Measurements from ENCODE around the gene SPATA20. TPM values are rescaled to one million over a fixed set of nuclear protein-coding genes. Genes with fewer than 3 reads are reported as not detected.

SPATA20 gene
- total and polyA plus RNA-seq, 4 donors = 15.6 to 42.4 (median 19.6) TPM

DNA sequence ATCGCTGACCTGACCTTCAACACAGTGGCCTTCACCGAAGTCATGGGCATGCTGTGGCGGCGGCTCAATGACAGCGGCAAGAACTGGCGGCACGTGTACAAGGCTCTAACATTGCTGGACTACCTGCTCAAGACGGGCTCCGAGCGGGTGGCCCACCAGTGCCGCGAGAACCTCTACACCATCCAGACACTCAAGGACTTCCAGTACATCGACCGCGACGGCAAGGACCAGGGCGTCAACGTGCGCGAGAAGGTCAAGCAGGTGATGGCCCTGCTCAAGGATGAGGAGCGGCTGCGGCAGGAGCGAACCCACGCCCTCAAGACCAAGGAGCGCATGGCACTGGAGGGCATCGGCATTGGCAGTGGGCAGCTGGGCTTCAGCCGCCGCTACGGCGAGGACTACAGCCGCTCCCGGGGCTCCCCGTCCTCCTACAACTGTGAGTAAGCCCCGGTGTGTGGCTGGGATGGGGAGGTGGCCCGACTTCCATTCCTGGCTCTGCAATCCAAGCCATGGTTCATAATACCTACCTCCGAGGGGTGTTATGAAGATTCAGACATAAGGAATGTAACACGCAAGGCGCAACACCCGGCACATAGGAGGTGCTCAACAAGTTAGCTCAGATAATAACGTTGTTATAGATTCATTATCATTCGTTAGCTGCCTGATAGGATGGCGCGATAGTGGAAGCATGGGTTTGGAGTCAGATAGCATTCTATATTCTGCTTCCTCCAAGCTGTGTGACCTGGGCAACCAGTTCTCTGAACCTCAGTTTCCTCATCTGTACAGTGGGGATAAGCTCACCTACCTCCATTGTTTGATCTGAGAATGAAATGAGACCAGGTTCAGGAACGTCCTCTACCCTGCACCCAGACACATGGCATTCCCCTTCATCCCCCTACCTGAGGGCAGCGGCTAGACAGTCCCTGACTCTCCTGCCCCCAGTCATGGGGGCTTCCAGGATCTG lies 10.0 kb upstream of the SPATA20 start:
- 96% methylated on average over 45 of the region's 45 CpGs for WGBS
- no peak overlapping the region for H3K27ac ChIP-seq (ENCODE audit: low read depth in 1 of 2, low read length in 2 of 2)
- peaks cover 0 to 4% (median 2%) of the 10 kb centered on the region in 4 donors for H3K27me3 ChIP-seq (ENCODE audit: control insufficient read depth in 4 of 4, insufficient read depth in 4 of 4, low read length in 3 of 4)
- no peak overlapping the region for H3K9ac ChIP-seq (ENCODE audit: low read depth in 1 of 2, low read length in 2 of 2)
- no peaks in the 10 kb centered on the region for H3K36me3 ChIP-seq (ENCODE audit: control insufficient read depth in 4 of 4, insufficient read depth in 3 of 4, low read depth in 1 of 4, low read length in 3 of 4)
- no peak for DNase-seq (ENCODE audit: low spot score)
- TF ChIP-seq SP1 (IDR thresholded peaks at IDR 0.05) = no peak
- TF ChIP-seq NR2F2 (IDR thresholded peaks at IDR 0.05) = no peak
- TF ChIP-seq, protein P1, sequence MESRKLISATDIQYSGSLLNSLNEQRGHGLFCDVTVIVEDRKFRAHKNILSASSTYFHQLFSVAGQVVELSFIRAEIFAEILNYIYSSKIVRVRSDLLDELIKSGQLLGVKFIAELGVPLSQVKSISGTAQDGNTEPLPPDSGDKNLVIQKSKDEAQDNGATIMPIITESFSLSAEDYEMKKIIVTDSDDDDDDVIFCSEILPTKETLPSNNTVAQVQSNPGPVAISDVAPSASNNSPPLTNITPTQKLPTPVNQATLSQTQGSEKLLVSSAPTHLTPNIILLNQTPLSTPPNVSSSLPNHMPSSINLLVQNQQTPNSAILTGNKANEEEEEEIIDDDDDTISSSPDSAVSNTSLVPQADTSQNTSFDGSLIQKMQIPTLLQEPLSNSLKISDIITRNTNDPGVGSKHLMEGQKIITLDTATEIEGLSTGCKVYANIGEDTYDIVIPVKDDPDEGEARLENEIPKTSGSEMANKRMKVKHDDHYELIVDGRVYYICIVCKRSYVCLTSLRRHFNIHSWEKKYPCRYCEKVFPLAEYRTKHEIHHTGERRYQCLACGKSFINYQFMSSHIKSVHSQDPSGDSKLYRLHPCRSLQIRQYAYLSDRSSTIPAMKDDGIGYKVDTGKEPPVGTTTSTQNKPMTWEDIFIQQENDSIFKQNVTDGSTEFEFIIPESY (IDR thresholded peaks at IDR 0.05) = no peak
- TF ChIP-seq FOXA1 (IDR thresholded peaks at IDR 0.05) = no peak
- TF ChIP-seq, protein P2, sequence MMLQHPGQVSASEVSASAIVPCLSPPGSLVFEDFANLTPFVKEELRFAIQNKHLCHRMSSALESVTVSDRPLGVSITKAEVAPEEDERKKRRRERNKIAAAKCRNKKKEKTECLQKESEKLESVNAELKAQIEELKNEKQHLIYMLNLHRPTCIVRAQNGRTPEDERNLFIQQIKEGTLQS (IDR thresholded peaks at IDR 0.05) = no peak
- TF ChIP-seq, protein P3, sequence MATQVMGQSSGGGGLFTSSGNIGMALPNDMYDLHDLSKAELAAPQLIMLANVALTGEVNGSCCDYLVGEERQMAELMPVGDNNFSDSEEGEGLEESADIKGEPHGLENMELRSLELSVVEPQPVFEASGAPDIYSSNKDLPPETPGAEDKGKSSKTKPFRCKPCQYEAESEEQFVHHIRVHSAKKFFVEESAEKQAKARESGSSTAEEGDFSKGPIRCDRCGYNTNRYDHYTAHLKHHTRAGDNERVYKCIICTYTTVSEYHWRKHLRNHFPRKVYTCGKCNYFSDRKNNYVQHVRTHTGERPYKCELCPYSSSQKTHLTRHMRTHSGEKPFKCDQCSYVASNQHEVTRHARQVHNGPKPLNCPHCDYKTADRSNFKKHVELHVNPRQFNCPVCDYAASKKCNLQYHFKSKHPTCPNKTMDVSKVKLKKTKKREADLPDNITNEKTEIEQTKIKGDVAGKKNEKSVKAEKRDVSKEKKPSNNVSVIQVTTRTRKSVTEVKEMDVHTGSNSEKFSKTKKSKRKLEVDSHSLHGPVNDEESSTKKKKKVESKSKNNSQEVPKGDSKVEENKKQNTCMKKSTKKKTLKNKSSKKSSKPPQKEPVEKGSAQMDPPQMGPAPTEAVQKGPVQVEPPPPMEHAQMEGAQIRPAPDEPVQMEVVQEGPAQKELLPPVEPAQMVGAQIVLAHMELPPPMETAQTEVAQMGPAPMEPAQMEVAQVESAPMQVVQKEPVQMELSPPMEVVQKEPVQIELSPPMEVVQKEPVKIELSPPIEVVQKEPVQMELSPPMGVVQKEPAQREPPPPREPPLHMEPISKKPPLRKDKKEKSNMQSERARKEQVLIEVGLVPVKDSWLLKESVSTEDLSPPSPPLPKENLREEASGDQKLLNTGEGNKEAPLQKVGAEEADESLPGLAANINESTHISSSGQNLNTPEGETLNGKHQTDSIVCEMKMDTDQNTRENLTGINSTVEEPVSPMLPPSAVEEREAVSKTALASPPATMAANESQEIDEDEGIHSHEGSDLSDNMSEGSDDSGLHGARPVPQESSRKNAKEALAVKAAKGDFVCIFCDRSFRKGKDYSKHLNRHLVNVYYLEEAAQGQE (IDR thresholded peaks at IDR 0.05) = no peak
- no peak for TF ChIP-seq RAD21 (IDR thresholded peaks at IDR 0.05)
- TF ChIP-seq, protein P4, sequence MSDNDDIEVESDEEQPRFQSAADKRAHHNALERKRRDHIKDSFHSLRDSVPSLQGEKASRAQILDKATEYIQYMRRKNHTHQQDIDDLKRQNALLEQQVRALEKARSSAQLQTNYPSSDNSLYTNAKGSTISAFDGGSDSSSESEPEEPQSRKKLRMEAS (IDR thresholded peaks at IDR 0.05) = no peak
- TF ChIP-seq, protein P5, sequence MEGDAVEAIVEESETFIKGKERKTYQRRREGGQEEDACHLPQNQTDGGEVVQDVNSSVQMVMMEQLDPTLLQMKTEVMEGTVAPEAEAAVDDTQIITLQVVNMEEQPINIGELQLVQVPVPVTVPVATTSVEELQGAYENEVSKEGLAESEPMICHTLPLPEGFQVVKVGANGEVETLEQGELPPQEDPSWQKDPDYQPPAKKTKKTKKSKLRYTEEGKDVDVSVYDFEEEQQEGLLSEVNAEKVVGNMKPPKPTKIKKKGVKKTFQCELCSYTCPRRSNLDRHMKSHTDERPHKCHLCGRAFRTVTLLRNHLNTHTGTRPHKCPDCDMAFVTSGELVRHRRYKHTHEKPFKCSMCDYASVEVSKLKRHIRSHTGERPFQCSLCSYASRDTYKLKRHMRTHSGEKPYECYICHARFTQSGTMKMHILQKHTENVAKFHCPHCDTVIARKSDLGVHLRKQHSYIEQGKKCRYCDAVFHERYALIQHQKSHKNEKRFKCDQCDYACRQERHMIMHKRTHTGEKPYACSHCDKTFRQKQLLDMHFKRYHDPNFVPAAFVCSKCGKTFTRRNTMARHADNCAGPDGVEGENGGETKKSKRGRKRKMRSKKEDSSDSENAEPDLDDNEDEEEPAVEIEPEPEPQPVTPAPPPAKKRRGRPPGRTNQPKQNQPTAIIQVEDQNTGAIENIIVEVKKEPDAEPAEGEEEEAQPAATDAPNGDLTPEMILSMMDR (IDR thresholded peaks at IDR 0.05; ENCODE audit: low read depth, low read length, missing input control) = no peak
- TF ChIP-seq EGR1 (IDR thresholded peaks at IDR 0.05; ENCODE audit: low read depth in 2 of 2) = no peak
- TF ChIP-seq HNF4G (IDR thresholded peaks at IDR 0.05) = no peak
- no peak for TF ChIP-seq YY1 (IDR thresholded peaks at IDR 0.05)
- no peak for TF ChIP-seq JUND (IDR thresholded peaks at IDR 0.05)
- TF ChIP-seq RXRA (IDR thresholded peaks at IDR 0.05) = no peak
- no peak for TF ChIP-seq GABPA (IDR thresholded peaks at IDR 0.05 in 1 of 2, conservative IDR thresholded peaks at IDR 0.05 in 1 of 2)
- no peak for TF ChIP-seq HNF4A (conservative IDR thresholded peaks at IDR 0.05)
- no peak overlapping the region for H3K4me3 ChIP-seq (ENCODE audit: low read depth in 1 of 3, low read length in 3 of 3)
- no peaks in the 10 kb centered on the region for H3K9me3 ChIP-seq (ENCODE audit: control insufficient read depth in 4 of 4, low read length in 3 of 4)
- H3K4me1 ChIP-seq (ENCODE audit: control insufficient read depth in 4 of 4, insufficient read depth in 4 of 4, low read length in 3 of 4) = peaks cover 6 to 18% (median 11%) of the 10 kb centered on the region in 4 donors
